PC-3 (cell line): ENCODE data around the gene CNTNAP2. TPM values are rescaled to one million over a fixed set of nuclear protein-coding genes. Genes with fewer than 3 reads are reported as not detected.

Source experiments
- ATAC-seq: fragments of 200-7000 bp; cut with Tn5 transposase; 2 replicates; pipeline ENCODE4 v1.9.1; 2020; ENCODE audit warnings: mild to moderate bottlenecking, moderate library complexity
- BruUV-seq: library from RNA; stranded (reverse); fragments of 400-500 nt; replicated peaks from 2 replicates; lab custom pipeline; 2021; lab: Mats Ljungman, UMichigan
- CTCF ChIA-PET: fragments of 300-600 bp; sonication (Branson Sonifier 250); formaldehyde crosslinking; loops from one replicate; lab custom pipeline; 2022; ENCODE audit warnings: antibody characterized with exemption; lab: Charles Lee
- POLR2A ChIA-PET: fragments of 300-600 bp; sonication (Branson Sonifier 250); formaldehyde crosslinking; loops from one replicate; lab custom pipeline; 2022; ENCODE audit warnings: antibody characterized with exemption; ENCODE audit not compliant: unreplicated experiment; lab: Charles Lee
- DNase-seq: peaks from one replicate; pipeline ENCODE4 v3.0.0-alpha.2; 2015
- H2AFZ ChIP-seq: fragments of 300-600 bp; sonication (generic); 2 replicates; pipeline ENCODE4 v1.6.0; 2016; ENCODE audit warnings: antibody characterized with exemption, low read length
- H3F3A ChIP-seq: fragments of 300-600 bp; sonication (generic); one replicate; pipeline ENCODE4 v1.6.0; 2017; ENCODE audit warnings: antibody characterized with exemption, low read length, control low read depth, mild to moderate bottlenecking; ENCODE audit not compliant: unreplicated experiment
- H3K27ac ChIP-seq: fragments of 300-600 bp; sonication (generic); 2 replicates; pipeline ENCODE4 v1.5.1; 2016; ENCODE audit warnings: mild to moderate bottlenecking, low read length
- H3K27me3 ChIP-seq: fragments of 300-600 bp; sonication (generic); 2 replicates; pipeline ENCODE4 v1.6.1; 2016; ENCODE audit warnings: low read length, mixed read lengths
- H3K36me3 ChIP-seq: fragments of 300-600 bp; sonication (generic); 2 replicates; pipeline ENCODE4 v1.6.1; 2016; ENCODE audit warnings: low read depth, mixed run types, low read length, mixed read lengths
- H3K4me1 ChIP-seq: fragments of 300-600 bp; sonication (generic); 2 replicates; pipeline ENCODE4 v1.5.1; 2016; ENCODE audit warnings: low read length; ENCODE audit not compliant: insufficient read depth
- H3K4me2 ChIP-seq: fragments of 300-600 bp; sonication (generic); 2 replicates; pipeline ENCODE4 v1.6.0; 2016; ENCODE audit warnings: low read length
- H3K4me3 ChIP-seq: fragments of 300-600 bp; sonication (generic); 2 replicates; pipeline ENCODE4 v1.5.1; 2016; ENCODE audit warnings: mild to moderate bottlenecking, low read length, mixed read lengths
- H3K79me2 ChIP-seq: fragments of 300-600 bp; sonication (generic); 2 replicates; pipeline ENCODE4 v1.6.1; 2017; ENCODE audit warnings: low read length, mixed read lengths
- H3K9ac ChIP-seq: fragments of 300-600 bp; sonication (generic); 2 replicates; pipeline ENCODE4 v1.6.0; 2016; ENCODE audit warnings: mild to moderate bottlenecking, low read length
- H3K9me2 ChIP-seq: fragments of 300-600 bp; sonication (generic); replicated peaks from 2 replicates; pipeline ENCODE4 v1.6.1; 2016; ENCODE audit warnings: mixed run types, low read length, mixed read lengths
- H3K9me3 ChIP-seq: fragments of 300-600 bp; sonication (generic); 2 replicates; pipeline ENCODE4 v1.6.1; 2016; ENCODE audit warnings: low read length, mixed read lengths
- H4K20me1 ChIP-seq: fragments of 300-600 bp; sonication (generic); 2 replicates; pipeline ENCODE4 v1.6.1; 2016; ENCODE audit warnings: low read length, mixed read lengths
- EZH2 ChIP-seq: fragments of 300-600 bp; sonication (generic); IDR thresholded peaks from one replicate; pipeline ENCODE4 v1.6.1; 2017; ENCODE audit warnings: antibody characterized with exemption, mild to moderate bottlenecking, low read length; ENCODE audit not compliant: unreplicated experiment
- EZH2phosphoT487 ChIP-seq: fragments of 300-600 bp; sonication (generic); IDR thresholded peaks from 2 replicates; pipeline ENCODE4 v1.6.1; 2018; ENCODE audit warnings: mild to moderate bottlenecking, antibody characterized with exemption, low read length, borderline replicate concordance
- intact Hi-C: fragments of 100-400 bp; cut with micrococcal nuclease; formaldehyde crosslinking; loops from 2 replicates; pipeline ENCODE4 v1.9.0; 2023
- total RNA-seq: library from RNA; depleted of rRNA; stranded (reverse); fragments of >200 nt; gene quantifications from 2 replicates; pipeline ENCODE4 v1.2.3, GENCODE V29; 2014
- TF ChIP-seq, protein P1 (sequence below): fragments of 300-600 bp; sonication (generic); conservative IDR thresholded peaks from 2 replicates; pipeline ENCODE4 v1.5.1; 2017; ENCODE audit warnings: antibody characterized with exemption, low read depth, mild to moderate bottlenecking, low read length

The CNTNAP2 gene
- total RNA-seq, 1 experiment from 2014 or later: 1.5 TPM

DNA sequence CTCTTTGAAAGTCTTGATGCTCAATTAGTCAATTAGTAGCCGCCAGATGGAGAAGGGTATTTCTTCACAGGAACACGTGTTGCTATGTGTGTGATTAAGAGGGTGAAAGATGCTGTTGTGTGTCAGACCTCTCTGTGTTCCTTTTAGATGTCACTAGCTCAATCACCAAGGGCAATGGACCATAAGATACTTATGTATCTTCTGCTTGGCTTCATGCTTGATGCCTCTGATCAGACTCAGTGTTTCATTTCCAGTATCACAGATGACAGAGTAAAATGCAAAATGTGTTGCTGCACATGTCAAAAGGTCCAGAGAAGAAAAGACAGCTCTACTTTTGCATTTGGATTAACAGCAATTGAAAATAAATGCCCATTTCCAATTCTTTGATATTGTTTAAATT lies 865.9 kb downstream of the CNTNAP2 start:
- BruUV-seq: no TSS peak
- Histone ChIP-seq H3K9me3 (no peaks in the 10 kb centered on the region), H3K4me2 (no peak overlapping the region), H3K4me1 (no peaks in the 10 kb centered on the region), H3K9ac (no peak overlapping the region), H3K9me2 (no peaks in the 10 kb centered on the region), H3K27ac (no peak overlapping the region), H2AFZ (no peak overlapping the region), H3K36me3 (no peaks in the 10 kb centered on the region), H3K27me3 (no peaks in the 10 kb centered on the region), H4K20me1 (no peaks in the 10 kb centered on the region), H3F3A (no peaks in the 10 kb centered on the region), H3K79me2 (no peaks in the 10 kb centered on the region), H3K4me3 (no peak overlapping the region)
- DNase-seq (no peak), ATAC-seq (no peak)
- CTCF ChIA-PET: no interaction called here
- intact Hi-C loops: no loop called here
- TF ChIP-seq EZH2phosphoT487: no peak
- TF ChIP-seq, protein P1, sequence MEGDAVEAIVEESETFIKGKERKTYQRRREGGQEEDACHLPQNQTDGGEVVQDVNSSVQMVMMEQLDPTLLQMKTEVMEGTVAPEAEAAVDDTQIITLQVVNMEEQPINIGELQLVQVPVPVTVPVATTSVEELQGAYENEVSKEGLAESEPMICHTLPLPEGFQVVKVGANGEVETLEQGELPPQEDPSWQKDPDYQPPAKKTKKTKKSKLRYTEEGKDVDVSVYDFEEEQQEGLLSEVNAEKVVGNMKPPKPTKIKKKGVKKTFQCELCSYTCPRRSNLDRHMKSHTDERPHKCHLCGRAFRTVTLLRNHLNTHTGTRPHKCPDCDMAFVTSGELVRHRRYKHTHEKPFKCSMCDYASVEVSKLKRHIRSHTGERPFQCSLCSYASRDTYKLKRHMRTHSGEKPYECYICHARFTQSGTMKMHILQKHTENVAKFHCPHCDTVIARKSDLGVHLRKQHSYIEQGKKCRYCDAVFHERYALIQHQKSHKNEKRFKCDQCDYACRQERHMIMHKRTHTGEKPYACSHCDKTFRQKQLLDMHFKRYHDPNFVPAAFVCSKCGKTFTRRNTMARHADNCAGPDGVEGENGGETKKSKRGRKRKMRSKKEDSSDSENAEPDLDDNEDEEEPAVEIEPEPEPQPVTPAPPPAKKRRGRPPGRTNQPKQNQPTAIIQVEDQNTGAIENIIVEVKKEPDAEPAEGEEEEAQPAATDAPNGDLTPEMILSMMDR: no peak
- no peak for TF ChIP-seq EZH2
- POLR2A ChIA-PET: no interaction called here

DNA sequence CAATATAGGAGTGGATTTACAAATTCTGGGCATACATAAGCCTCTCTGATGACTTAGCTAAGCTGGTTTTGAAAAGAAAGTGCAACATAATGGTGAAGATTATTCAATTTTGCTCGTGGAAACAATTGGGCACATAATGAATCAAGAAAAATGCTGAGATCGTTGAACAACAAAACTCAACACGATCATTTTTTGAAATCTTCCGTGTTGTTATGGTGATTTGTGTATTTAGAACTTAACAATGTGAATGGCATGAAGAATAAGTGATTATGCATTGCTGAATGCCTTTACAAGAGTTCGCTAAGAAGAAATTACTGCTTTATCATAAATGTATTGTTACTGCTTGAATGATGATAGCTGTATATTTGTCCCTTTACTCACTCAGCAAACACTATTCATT lies 875.0 kb downstream of the CNTNAP2 start:
- no peak overlapping the region for H3K9ac ChIP-seq
- intact Hi-C loops: no loop called here
- no peaks in the 10 kb centered on the region for H3K27me3 ChIP-seq
- H2AFZ ChIP-seq: no peak overlapping the region
- H3K9me3 ChIP-seq: no peaks in the 10 kb centered on the region
- no peaks in the 10 kb centered on the region for H3K79me2 ChIP-seq
- POLR2A ChIA-PET: no interaction called here
- H4K20me1 ChIP-seq: no peaks in the 10 kb centered on the region
- BruUV-seq: no TSS peak
- no peak; the same call in 1 of the 2 replicates for ATAC-seq
- H3K9me2 ChIP-seq: no peaks in the 10 kb centered on the region
- H3K27ac ChIP-seq: no peak overlapping the region
- H3K4me2 ChIP-seq: no peak overlapping the region
- H3K4me3 ChIP-seq: no peak overlapping the region
- CTCF ChIA-PET: no interaction called here
- TF ChIP-seq, protein P1: no peak
- TF ChIP-seq EZH2 (no peak), EZH2phosphoT487 (no peak)
- peak; percentile 17 for DNase-seq
- H3F3A ChIP-seq: no peaks in the 10 kb centered on the region
- no peaks in the 10 kb centered on the region for H3K36me3 ChIP-seq
- H3K4me1 ChIP-seq: no peaks in the 10 kb centered on the region

DNA sequence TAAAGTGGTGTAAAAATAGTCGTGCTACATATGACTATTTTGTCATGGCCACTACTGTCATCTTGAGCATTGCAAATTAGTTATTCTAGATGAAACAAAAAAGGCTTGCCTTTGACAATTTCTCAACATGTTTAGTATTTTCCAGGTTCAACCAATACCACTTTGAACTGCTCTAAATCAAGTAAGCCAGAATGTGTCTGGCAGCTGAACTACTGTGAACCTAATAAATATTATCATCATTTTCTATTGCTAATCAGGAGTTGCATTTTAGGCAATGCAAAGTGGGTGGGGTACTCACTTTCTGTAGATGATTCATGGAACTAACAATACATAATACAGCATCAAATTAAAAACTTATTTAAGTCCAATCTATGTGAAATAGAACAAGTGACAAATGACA lies 877.2 kb downstream of the CNTNAP2 start:
- DNase-seq (no peak), ATAC-seq (no peak)
- Histone ChIP-seq H3K27ac (no peak overlapping the region), H3K4me1 (no peaks in the 10 kb centered on the region), H3K36me3 (no peaks in the 10 kb centered on the region), H2AFZ (no peak overlapping the region), H3K4me2 (no peak overlapping the region), H3K27me3 (no peaks in the 10 kb centered on the region), H3K9ac (no peak overlapping the region), H3K4me3 (no peak overlapping the region), H3F3A (no peaks in the 10 kb centered on the region), H4K20me1 (no peaks in the 10 kb centered on the region), H3K9me3 (no peaks in the 10 kb centered on the region), H3K9me2 (no peaks in the 10 kb centered on the region), H3K79me2 (no peaks in the 10 kb centered on the region)
- ChIA-PET POLR2A (no interaction called here), CTCF (no interaction called here)
- TF ChIP-seq, protein P1: no peak
- TF ChIP-seq EZH2phosphoT487 (no peak), EZH2 (no peak)
- intact Hi-C loops: no loop called here
- no TSS peak for BruUV-seq
